CD8-positive, alpha-beta memory T cell (primary cell): ENCODE measurements around the gene PRKG1. TPM values are rescaled to one million over a fixed set of nuclear protein-coding genes. Genes with fewer than 3 reads are reported as not detected.

Experiments
- CTCF ChIA-PET: fragments of 350-600 bp; sonication (Branson Sonifier 250); formaldehyde crosslinking; loops from one replicate; lab custom pipeline; 2021; ENCODE audit warnings: antibody characterized with exemption; lab: Charles Lee
- POLR2A ChIA-PET: fragments of 350-600 bp; sonication (Branson Sonifier 250); formaldehyde crosslinking; loops from one replicate; lab custom pipeline; 2021; ENCODE audit warnings: antibody characterized with exemption; lab: Charles Lee
- DNase-seq, 5 donors: peaks; one replicate each; pipeline versions ENCODE4 v3.0.0 to v3.0.0-alpha.2; 2020 to 2022; ENCODE audit warnings: mixed read lengths in 1 of 5
- H3K27ac ChIP-seq: one replicate; pipeline ENCODE4 v1.7.0; 2013; ENCODE audit warnings: low read depth, mild to moderate bottlenecking, low read length, moderate library complexity
- H3K27me3 ChIP-seq: 2 replicates; pipeline ENCODE4 v1.7.0; 2013; ENCODE audit warnings: low read length, mild to moderate bottlenecking; ENCODE audit not compliant: insufficient read depth, poor library complexity, severe bottlenecking
- H3K36me3 ChIP-seq: 2 replicates; pipeline ENCODE4 v1.7.0; 2013; ENCODE audit warnings: mild to moderate bottlenecking, low read length, moderate library complexity; ENCODE audit not compliant: insufficient read depth
- H3K4me1 ChIP-seq: 2 replicates; pipeline ENCODE4 v1.7.0; 2013; ENCODE audit warnings: mild to moderate bottlenecking, low read length, moderate library complexity; ENCODE audit not compliant: insufficient read depth
- H3K4me3 ChIP-seq: 2 replicates; pipeline ENCODE4 v1.7.0; 2013; ENCODE audit warnings: mild to moderate bottlenecking, low read length
- H3K9me3 ChIP-seq: 2 replicates; pipeline ENCODE4 v1.7.0; 2013; ENCODE audit warnings: mild to moderate bottlenecking, low read length
- H3K27ac Mint-ChIP-seq, 8 donors: one replicate each; pipeline ENCODE4 v1.8.0; 2020 to 2021; ENCODE audit warnings: mixed read lengths in 8 of 8, mild to moderate bottlenecking in 6 of 8, inconsistent platforms in 3 of 8, moderate library complexity in 3 of 8
- H3K27me3 Mint-ChIP-seq, 2 donors: one replicate each; pipeline ENCODE4 v1.8.0; 2020 to 2021; ENCODE audit warnings: mixed read lengths in 2 of 2, mild to moderate bottlenecking in 1 of 2, moderate library complexity in 1 of 2
- H3K36me3 Mint-ChIP-seq, 3 donors: one replicate each; pipeline ENCODE4 v1.8.0; 2020 to 2021; ENCODE audit warnings: mixed read lengths in 3 of 3, inconsistent platforms in 1 of 3, mild to moderate bottlenecking in 1 of 3
- H3K4me1 Mint-ChIP-seq, 3 donors: one replicate each; pipeline ENCODE4 v1.8.0; 2020 to 2021; ENCODE audit warnings: mixed read lengths in 3 of 3, inconsistent platforms in 1 of 3, mild to moderate bottlenecking in 1 of 3
- H3K4me3 Mint-ChIP-seq, 7 donors: one replicate each; pipeline ENCODE4 v1.8.0; 2020 to 2021; ENCODE audit warnings: mixed read lengths in 7 of 7, mild to moderate bottlenecking in 6 of 7, moderate library complexity in 4 of 7, inconsistent platforms in 2 of 7
- H3K9me3 Mint-ChIP-seq, 5 donors: one replicate each; pipeline ENCODE4 v1.8.0; 2020 to 2022; ENCODE audit warnings: mixed read lengths in 5 of 5, mild to moderate bottlenecking in 3 of 5, moderate library complexity in 2 of 5, inconsistent platforms in 1 of 5
- polyA plus RNA-seq: library from polyadenylated mRNA; unstranded; fragments of 300-500 nt; fragmentation: Illumina TruSeq; gene quantifications from one replicate; pipeline ENCODE4 v1.2.3, GENCODE V29; 2021
- total RNA-seq, 2 experiments: library from RNA; stranded (reverse); gene quantifications; one replicate each; pipeline ENCODE4 v1.2.3, GENCODE V29; 2021

Gene PRKG1
- total and polyA plus RNA-seq, 3 experiments from 2014 or later, result not detected

GRCh38 chr10:51838471-51838870 lies 764.2 kb downstream of the PRKG1 start:
- no peaks in the 10 kb centered on the region for H3K36me3 ChIP-seq
- CTCF ChIA-PET, result no interaction called here
- no peaks in the 10 kb centered on the region for H3K4me1 Mint-ChIP-seq

GRCh38 chr10:51843966-51844365 lies 769.7 kb downstream of the PRKG1 start:
- Mint-ChIP-seq H3K9me3 (no peaks in the 10 kb centered on the region), H3K36me3 (no peaks in the 10 kb centered on the region), H3K27me3 (peaks cover 2 to 3% of the 10 kb centered on the region in 2 donors), H3K4me3 (no peak overlapping the region), H3K27ac (no peak overlapping the region), H3K4me1 (peaks cover 0 to 4% (median 3%) of the 10 kb centered on the region in 3 donors)
- Histone ChIP-seq H3K9me3 (no peaks in the 10 kb centered on the region), H3K4me1 (no peaks in the 10 kb centered on the region), H3K27ac (no peak overlapping the region), H3K27me3 (no peaks in the 10 kb centered on the region), H3K36me3 (no peaks in the 10 kb centered on the region), H3K4me3 (no peak overlapping the region)
- ChIA-PET CTCF (no interaction called here), POLR2A (no interaction called here)
- DNase-seq, result no peak

More at GRCh38 chr10:51838471-51838870, 764.2 kb downstream of the PRKG1 start:
- Histone ChIP-seq H3K4me3 (no peak overlapping the region), H3K27me3 (no peaks in the 10 kb centered on the region), H3K4me1 (no peaks in the 10 kb centered on the region), H3K9me3 (no peaks in the 10 kb centered on the region), H3K27ac (no peak overlapping the region)
- Mint-ChIP-seq H3K4me3 (no peak overlapping the region), H3K27ac (no peak overlapping the region), H3K9me3 (peaks cover 0 to 2% (median 0%) of the 10 kb centered on the region in 5 donors), H3K27me3 (no peaks in the 10 kb centered on the region), H3K36me3 (no peaks in the 10 kb centered on the region)
- POLR2A ChIA-PET, result no interaction called here
- no peak for DNase-seq

GRCh38 chr10:51846856-51847506 lies 772.7 kb downstream of the PRKG1 start:
- peaks cover 3% of the 10 kb centered on the region in 2 donors for H3K27me3 Mint-ChIP-seq
- Histone ChIP-seq H3K27ac (no peak overlapping the region), H3K4me1 (no peaks in the 10 kb centered on the region), H3K36me3 (no peaks in the 10 kb centered on the region), H3K4me3 (no peak overlapping the region), H3K27me3 (no peaks in the 10 kb centered on the region), H3K9me3 (no peaks in the 10 kb centered on the region)
- peak overlapping the region in 1 of 8 donors; percentile 50 for H3K27ac Mint-ChIP-seq
- H3K9me3 Mint-ChIP-seq, result peaks cover 0 to 4% (median 0%) of the 10 kb centered on the region in 5 donors
- ChIA-PET CTCF (no interaction called here), POLR2A (no interaction called here)
- H3K4me1 Mint-ChIP-seq, result peaks cover 0 to 4% (median 3%) of the 10 kb centered on the region in 3 donors
- H3K4me3 Mint-ChIP-seq, result peak overlapping the region in 3 of 7 donors; percentile 13 to 40 (median 33)
- H3K36me3 Mint-ChIP-seq, result no peaks in the 10 kb centered on the region
- DNase-seq, result no peak

DNA sequence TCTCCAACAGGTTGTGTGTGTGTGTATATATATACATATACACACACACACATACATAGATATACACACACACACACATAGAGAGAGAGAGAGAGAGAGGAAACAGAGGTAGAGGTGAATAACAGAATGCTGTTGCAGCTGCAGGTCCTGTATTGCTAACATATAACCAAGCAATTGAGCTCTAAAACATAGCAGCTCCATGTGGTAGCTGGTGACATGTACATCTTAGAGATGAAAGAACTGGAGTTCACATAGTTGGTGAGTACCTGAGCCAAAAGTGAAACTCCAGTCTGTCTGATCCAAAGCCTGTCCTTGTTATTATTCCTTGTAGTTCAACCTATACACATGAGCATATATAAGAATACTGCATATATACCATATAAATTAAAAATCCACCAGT lies 778.0 kb downstream of the PRKG1 start:
- peaks cover 0 to under 1% (median 0%) of the 10 kb centered on the region in 3 donors for H3K4me1 Mint-ChIP-seq
- H3K27ac Mint-ChIP-seq, result no peak overlapping the region
- no peaks in the 10 kb centered on the region for H3K9me3 ChIP-seq
- H3K27ac ChIP-seq, result no peak overlapping the region
- no peaks in the 10 kb centered on the region for H3K27me3 ChIP-seq
- ChIA-PET CTCF (no interaction called here), POLR2A (no interaction called here)
- H3K36me3 ChIP-seq, result no peaks in the 10 kb centered on the region
- DNase-seq, result no peak
- peaks cover 0 to 4% (median 0%) of the 10 kb centered on the region in 5 donors for H3K9me3 Mint-ChIP-seq
- H3K4me1 ChIP-seq, result no peaks in the 10 kb centered on the region
- H3K27me3 Mint-ChIP-seq, result peaks cover 0 to 2% of the 10 kb centered on the region in 2 donors
- no peak overlapping the region for H3K4me3 Mint-ChIP-seq
- no peak overlapping the region for H3K4me3 ChIP-seq
- H3K36me3 Mint-ChIP-seq, result no peaks in the 10 kb centered on the region

- Mint-ChIP-seq H3K27me3 (no peaks in the 10 kb centered on the region), H3K27ac (no peak overlapping the region), H3K4me1 (no peaks in the 10 kb centered on the region), H3K4me3 (no peak overlapping the region), H3K9me3 (peaks cover 0 to 2% (median 0%) of the 10 kb centered on the region in 5 donors), H3K36me3 (no peaks in the 10 kb centered on the region)
- Histone ChIP-seq H3K9me3 (no peaks in the 10 kb centered on the region), H3K36me3 (no peaks in the 10 kb centered on the region), H3K27ac (no peak overlapping the region), H3K4me3 (no peak overlapping the region), H3K4me1 (no peaks in the 10 kb centered on the region), H3K27me3 (no peaks in the 10 kb centered on the region)
- POLR2A ChIA-PET, result no interaction called here
- CTCF ChIA-PET, result no interaction called here
- DNase-seq, result no peak
These were observed 783.0 kb downstream of the PRKG1 start for GRCh38 chr10:51857305-51857704.

GRCh38 chr10:51860257-51860656 lies 786.0 kb downstream of the PRKG1 start:
- Histone ChIP-seq H3K27me3 (no peaks in the 10 kb centered on the region), H3K27ac (no peak overlapping the region), H3K4me1 (no peaks in the 10 kb centered on the region), H3K36me3 (no peaks in the 10 kb centered on the region), H3K4me3 (no peak overlapping the region), H3K9me3 (no peaks in the 10 kb centered on the region)
- POLR2A ChIA-PET, result no interaction called here
- H3K27me3 Mint-ChIP-seq, result no peaks in the 10 kb centered on the region
- H3K4me1 Mint-ChIP-seq, result no peaks in the 10 kb centered on the region
- peak overlapping the region in 1 of 8 donors; percentile 71 for H3K27ac Mint-ChIP-seq
- peaks cover 0 to 2% (median 0%) of the 10 kb centered on the region in 5 donors for H3K9me3 Mint-ChIP-seq
- DNase-seq, result no peak
- H3K36me3 Mint-ChIP-seq, result no peaks in the 10 kb centered on the region
- H3K4me3 Mint-ChIP-seq, result no peak overlapping the region
- CTCF ChIA-PET, result no interaction called here

DNA sequence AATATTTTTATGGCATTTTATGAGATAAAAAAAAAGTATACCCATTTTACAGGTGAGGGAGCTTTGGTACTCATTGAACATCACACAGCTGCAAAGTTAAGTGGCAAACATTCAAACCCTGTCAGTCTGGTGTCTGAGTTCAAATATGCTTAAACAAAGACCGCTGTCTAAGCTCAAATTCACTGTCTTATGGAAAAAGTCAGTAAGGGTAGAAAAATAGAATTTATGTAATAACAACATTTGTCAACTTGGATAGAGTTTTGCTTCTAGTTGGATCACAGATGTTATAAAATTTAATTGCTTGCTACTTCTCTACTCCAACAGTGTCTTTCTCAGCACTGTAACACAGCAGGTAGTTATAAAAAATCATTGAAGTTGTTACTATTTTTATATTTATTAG lies 786.8 kb downstream of the PRKG1 start:
- H3K4me1 ChIP-seq, result no peaks in the 10 kb centered on the region
- DNase-seq, result no peak
- Mint-ChIP-seq H3K4me3 (no peak overlapping the region), H3K27ac (no peak overlapping the region), H3K4me1 (no peaks in the 10 kb centered on the region), H3K9me3 (peaks cover 0 to 2% (median 0%) of the 10 kb centered on the region in 5 donors), H3K36me3 (no peaks in the 10 kb centered on the region), H3K27me3 (no peaks in the 10 kb centered on the region)
- H3K27me3 ChIP-seq, result no peaks in the 10 kb centered on the region
- H3K27ac ChIP-seq, result no peak overlapping the region
- ChIA-PET CTCF (no interaction called here), POLR2A (no interaction called here)
- H3K36me3 ChIP-seq, result no peaks in the 10 kb centered on the region
- no peaks in the 10 kb centered on the region for H3K9me3 ChIP-seq
- no peak overlapping the region for H3K4me3 ChIP-seq

GRCh38 chr10:51861731-51862130 lies 787.4 kb downstream of the PRKG1 start:
- no peaks in the 10 kb centered on the region for H3K9me3 ChIP-seq
- Mint-ChIP-seq H3K36me3 (no peaks in the 10 kb centered on the region), H3K9me3 (peaks cover 0 to 2% (median 0%) of the 10 kb centered on the region in 5 donors), H3K4me3 (no peak overlapping the region), H3K27ac (no peak overlapping the region), H3K27me3 (no peaks in the 10 kb centered on the region), H3K4me1 (no peaks in the 10 kb centered on the region)
- ChIA-PET POLR2A (no interaction called here), CTCF (no interaction called here)
- no peak overlapping the region for H3K4me3 ChIP-seq
- no peaks in the 10 kb centered on the region for H3K36me3 ChIP-seq
- DNase-seq, result peak in 1 of 5 donors; percentile 40
- no peaks in the 10 kb centered on the region for H3K27me3 ChIP-seq
- no peaks in the 10 kb centered on the region for H3K4me1 ChIP-seq
- no peak overlapping the region for H3K27ac ChIP-seq
